ENCODE data around the gene CFAP57.
"Not testable (repeated sequence)": the region's sequence is repeated elsewhere in the genome, so short reads cannot be mapped to it uniquely, and the experiment has no call there.

The CFAP57 gene

GRCh38 chr1:43177691-43178090 is 5.6 kb downstream of the CFAP57 start:
- no peak for DNase-seq

GRCh38 chr1:43184388-43184787 is 12.3 kb downstream of the CFAP57 start:
- DNase-seq = no peak

GRCh38 chr1:43184995-43185394 is 12.9 kb downstream of the CFAP57 start:
- no peak for DNase-seq

GRCh38 chr1:43188106-43188505 is 16.0 kb downstream of the CFAP57 start:
- DNase-seq = no peak

- no peak for DNase-seq
These were observed 22.4 kb downstream of the CFAP57 start for GRCh38 chr1:43194509-43194908.

- DNase-seq = no peak
These were observed 25.4 kb downstream of the CFAP57 start for GRCh38 chr1:43197343-43198127.

- no peak for DNase-seq
These were observed 27.1 kb downstream of the CFAP57 start for GRCh38 chr1:43199093-43199726.

- no peak for DNase-seq
These were observed 31.7 kb downstream of the CFAP57 start for GRCh38 chr1:43203859-43204258.

GRCh38 chr1:43204394-43204793 is 32.3 kb downstream of the CFAP57 start:
- no peak for DNase-seq

- no peak for DNase-seq
These were observed 33.5 kb downstream of the CFAP57 start for GRCh38 chr1:43205671-43206070.

GRCh38 chr1:43206600-43207228 is 34.6 kb downstream of the CFAP57 start:
- no peak for DNase-seq

- no peak for DNase-seq
These were observed 35.2 kb downstream of the CFAP57 start for GRCh38 chr1:43207229-43207853.

- not testable (repeated sequence) for DNase-seq
These were observed 36.1 kb downstream of the CFAP57 start for GRCh38 chr1:43208277-43208676.

- DNase-seq = no peak
These were observed 42.6 kb downstream of the CFAP57 start for GRCh38 chr1:43214501-43215444.

GRCh38 chr1:43217747-43218146 is 45.6 kb downstream of the CFAP57 start:
- DNase-seq = no peak

- no peak for DNase-seq
These were observed 49.0 kb downstream of the CFAP57 start for GRCh38 chr1:43220905-43221778.

GRCh38 chr1:43221797-43222196 is 49.7 kb downstream of the CFAP57 start:
- DNase-seq = no peak

GRCh38 chr1:43222879-43223278 is 50.7 kb downstream of the CFAP57 start:
- no peak for DNase-seq

GRCh38 chr1:43225168-43225567 is 53.0 kb downstream of the CFAP57 start:
- DNase-seq = no peak

- DNase-seq = peak; percentile 85
These were observed 55.1 kb downstream of the CFAP57 start for GRCh38 chr1:43227143-43227764.
